GM19239 (cell line): ENCODE measurements around the gene PTPRN2.

ENCODE experiments used
- DNase-seq: peaks from one replicate; pipeline ENCODE4 v3.0.0; 2011; ENCODE audit warnings: low spot score; ENCODE audit not compliant: insufficient read length
- FAIRE-seq: peaks from 2 replicates; lab custom pipeline; 2011; peaks lifted over from hg19 to GRCh38; lab: Jason Lieb, UNC

The PTPRN2 gene

GRCh38 chr7:158603773-158604755 lies 16.4 kb upstream of the PTPRN2 start:
- FAIRE-seq: no peak
- no peak for DNase-seq

DNA sequence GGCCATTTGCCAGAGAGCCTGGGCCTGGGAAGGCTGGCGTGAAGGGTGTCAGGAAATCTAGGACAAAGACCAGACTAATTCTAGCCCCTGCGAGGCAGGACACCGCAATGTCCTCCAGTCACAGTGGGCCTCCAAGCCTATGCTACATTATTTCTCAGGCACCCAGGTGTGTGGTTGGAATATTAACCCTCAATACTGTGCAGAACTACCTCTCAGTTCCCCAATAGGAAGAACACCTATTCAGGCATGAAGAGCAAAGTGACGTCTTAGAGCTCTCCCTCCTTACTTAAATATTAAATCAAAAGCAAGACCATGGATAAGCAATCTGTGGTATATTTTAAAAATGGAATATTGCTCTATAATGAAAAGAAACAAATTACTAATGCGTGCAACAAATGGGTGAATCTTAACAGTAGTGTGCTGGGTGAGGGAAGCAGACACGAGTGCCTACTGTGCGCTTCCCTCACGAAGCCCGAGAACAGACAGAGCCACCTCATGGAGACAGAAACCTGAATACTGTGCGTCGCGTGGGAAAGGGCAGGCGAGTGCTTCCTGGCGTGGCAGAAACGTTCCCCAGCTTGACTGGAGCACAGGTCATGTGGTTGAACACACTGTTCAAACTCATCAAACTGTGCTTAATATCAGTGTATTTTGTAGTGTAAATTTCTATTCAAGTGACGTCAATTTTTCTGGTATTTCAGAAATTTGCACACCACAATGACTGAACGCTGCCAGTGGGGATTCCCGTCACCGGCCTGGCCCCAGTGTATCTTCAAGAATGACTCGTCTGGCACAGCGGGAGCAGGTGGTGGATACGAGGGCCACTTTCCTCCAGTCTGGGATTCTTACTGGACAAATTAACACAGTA lies 15.5 kb upstream of the PTPRN2 start:
- FAIRE-seq (no peak), DNase-seq (no peak)

DNA sequence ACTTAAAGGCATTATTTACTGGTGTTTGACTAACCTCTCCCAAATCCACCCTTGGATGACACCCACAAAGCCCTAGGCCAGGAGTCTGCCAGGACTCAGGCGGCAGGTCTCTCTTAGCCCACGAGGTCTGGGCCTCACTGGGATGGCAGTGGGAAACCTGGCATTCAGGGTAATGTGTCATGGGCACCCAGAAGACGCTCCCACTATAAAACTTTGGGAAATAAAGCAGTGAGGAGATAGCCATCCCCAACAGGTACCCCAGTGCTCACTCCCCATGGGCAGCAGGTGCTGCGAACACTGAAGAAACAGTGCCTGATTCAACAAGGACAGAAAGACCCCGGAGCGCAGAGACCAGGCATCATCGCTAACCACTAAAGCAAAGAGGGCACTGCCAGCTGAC lies 14.4 kb upstream of the PTPRN2 start:
- no peak for DNase-seq
- no peak for FAIRE-seq

- FAIRE-seq: no peak
- no peak for DNase-seq
These were observed 13.5 kb upstream of the PTPRN2 start for GRCh38 chr7:158601090-158601489.

GRCh38 chr7:158596745-158597144 lies 9.1 kb upstream of the PTPRN2 start:
- DNase-seq (no peak), FAIRE-seq (no peak)

DNA sequence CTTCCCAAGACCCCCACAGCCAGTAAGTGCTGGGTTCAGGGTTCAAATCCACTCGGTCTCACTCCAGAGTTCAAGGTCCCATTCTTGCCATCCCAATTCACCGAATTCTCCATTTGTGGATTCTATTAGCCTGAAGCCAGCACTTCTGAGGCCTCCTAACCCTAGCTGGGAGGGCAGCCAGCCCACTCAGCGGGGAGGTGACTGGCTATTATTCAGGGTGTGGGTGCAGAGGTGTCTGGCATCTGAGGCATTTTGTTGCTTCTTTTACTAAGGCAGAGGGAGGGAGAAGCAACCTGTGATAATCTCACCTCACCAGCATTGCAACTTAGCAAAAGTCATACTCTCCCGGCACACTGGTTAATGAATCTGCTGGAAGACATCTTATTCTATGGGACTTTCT lies 8.7 kb upstream of the PTPRN2 start:
- FAIRE-seq: no peak
- DNase-seq: no peak

DNA sequence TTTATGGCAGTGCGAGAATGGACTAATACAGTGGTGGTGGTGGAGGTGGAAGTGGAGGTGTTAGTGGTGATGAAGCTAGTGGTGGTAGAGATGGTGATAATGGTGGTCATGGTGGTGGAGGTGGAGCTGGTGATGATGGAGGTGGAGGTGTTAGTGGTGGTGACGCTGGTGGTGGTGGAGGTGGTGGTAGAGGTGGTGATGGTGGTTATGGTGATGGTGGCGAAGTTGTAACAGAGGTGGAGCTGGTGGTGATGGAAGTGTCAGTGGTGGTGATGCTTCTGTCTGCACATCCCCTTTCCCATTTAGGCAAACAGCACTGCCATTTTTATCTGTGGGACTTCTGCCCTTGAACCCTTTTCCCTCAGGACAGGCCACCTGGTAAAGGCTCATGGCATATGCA lies 7.4 kb upstream of the PTPRN2 start:
- no peak for DNase-seq
- no peak for FAIRE-seq

DNA sequence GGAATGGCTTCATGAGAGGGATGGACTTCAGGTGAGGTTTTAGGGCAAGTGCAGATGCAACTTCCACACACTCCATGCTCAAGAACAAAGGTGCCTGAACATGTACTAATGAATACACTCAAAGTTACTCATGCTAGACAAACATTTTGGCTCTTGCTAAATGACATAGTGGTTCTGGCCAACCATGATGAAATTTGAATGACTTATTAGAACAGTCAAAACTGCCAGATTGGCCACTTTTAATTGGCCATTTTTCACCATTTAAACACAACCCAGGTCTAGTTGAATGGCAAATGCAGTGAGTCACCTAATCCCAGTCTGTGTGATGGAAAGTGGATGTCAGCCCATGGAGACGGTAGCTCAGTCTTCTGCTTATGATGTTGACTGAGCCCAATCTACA lies 4.9 kb upstream of the PTPRN2 start:
- FAIRE-seq: no peak
- no peak for DNase-seq

DNA sequence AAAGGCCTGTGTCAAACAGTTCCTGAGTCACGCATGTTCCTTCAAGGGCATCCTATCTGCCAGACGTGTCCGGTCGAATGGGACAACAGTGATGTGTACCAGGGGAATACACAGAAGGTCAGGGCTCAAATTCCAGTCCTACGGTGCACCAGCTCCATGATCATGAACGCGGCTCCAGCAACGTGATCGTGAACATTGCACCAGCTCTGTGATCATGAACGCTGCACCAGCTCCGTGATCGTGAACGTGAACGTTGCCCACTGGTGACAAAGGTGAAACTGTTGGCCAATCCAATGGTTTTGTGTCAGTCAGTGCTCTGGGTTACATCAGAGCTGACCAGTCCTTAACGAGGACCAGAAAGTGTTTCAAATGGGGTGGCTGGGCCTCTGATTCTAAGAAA lies 4.3 kb upstream of the PTPRN2 start:
- FAIRE-seq (no peak), DNase-seq (no peak)

DNA sequence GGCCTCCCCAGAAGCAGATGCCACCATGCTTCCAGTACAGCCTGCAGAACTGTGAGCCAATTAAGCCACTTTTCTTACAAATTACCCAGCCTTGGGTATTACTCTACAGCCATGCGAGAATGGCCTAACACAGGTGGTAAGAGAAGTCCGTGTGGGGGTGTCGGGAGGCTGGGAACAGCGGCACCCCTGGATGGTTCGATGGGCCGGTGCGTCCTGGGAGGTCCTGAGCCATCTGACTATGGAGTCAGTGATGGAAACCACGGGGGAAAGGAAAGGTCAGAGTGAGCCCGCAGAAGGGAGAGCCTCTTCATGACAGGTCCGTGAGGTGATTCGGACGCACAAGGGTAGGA lies 2.5 kb upstream of the PTPRN2 start:
- DNase-seq: no peak
- FAIRE-seq: no peak

- no peak for DNase-seq
- no peak for FAIRE-seq
These were observed 2.0 kb upstream of the PTPRN2 start for GRCh38 chr7:158589653-158590052.

DNA sequence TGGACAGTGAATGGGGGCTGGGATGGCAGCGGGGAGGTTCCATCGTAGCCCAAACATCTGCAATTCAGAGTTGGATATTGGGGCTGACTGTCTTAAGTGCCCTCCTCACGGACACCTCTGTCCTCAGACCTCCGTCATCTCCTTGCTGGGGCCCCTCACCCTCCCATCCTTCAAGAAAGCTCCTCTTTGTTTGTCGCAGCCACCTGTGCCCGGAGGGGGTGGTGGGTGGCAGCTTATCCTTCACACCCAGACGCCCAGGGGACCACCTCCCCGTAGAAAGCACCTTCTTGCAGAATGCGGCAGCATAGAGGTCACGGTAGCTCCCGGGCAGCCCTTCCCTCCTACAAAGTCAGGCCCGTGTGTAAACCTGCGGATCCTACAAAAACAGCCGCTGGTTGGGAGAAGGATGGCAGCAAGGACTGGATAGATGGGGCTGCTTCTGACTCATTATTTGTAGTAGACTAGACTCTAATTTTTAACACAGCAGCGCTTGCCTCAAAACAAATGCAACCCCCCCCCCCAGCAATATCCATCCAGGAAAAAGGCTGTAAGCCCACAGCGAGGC lies 1.3 kb upstream of the PTPRN2 start:
- FAIRE-seq (no peak), DNase-seq (no peak)

- DNase-seq (no peak), FAIRE-seq (no peak)
These were observed 658 bp upstream of the PTPRN2 start for GRCh38 chr7:158588085-158588877.

- DNase-seq: no peak
- FAIRE-seq: no peak
These were observed 993 bp downstream of the PTPRN2 start for GRCh38 chr7:158586499-158587161.

GRCh38 chr7:158585721-158586498 lies 1.7 kb downstream of the PTPRN2 start:
- FAIRE-seq (no peak), DNase-seq (no peak)

DNA sequence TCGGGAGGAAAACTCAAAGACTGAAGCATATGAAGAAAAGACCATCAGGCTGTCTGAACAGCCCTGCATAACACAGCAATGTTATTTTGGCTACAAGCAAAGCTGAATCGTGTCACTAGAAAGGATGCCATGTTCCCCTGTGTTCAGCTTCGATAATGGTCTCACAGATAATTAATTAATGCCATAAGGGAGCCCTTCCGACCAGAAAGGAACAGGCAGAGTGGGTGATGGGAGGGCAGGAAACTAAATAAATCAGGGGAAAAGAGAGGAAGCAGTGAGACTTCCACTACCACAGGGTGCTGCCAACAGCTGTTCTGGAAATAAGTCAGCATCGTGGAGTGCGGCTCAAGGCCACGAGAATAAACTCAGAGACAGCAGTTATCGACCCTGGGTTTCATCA lies 3.2 kb downstream of the PTPRN2 start:
- FAIRE-seq: no peak
- DNase-seq: no peak

DNA sequence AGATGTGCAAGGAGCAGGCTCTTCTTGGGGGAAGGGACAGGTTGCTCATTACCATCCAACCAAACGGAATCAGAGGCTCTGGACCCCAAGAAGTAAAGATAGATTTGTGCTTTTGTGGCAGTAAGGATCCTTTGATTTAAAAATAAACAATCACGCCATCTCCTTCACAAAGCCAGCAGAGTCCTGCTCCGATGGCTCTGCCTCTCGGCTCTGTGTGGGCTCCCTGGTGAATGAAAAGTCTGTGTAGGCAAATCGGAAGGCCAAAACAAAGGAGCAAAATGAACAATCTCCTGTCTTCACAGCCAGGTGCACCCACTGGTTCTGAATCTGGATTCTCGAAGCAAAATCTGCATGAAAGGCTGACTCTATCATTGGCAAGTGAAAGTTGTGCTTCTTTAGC lies 3.8 kb downstream of the PTPRN2 start:
- DNase-seq (no peak), FAIRE-seq (no peak)

GRCh38 chr7:158583143-158583542 lies 4.5 kb downstream of the PTPRN2 start:
- no peak for DNase-seq
- no peak for FAIRE-seq

DNA sequence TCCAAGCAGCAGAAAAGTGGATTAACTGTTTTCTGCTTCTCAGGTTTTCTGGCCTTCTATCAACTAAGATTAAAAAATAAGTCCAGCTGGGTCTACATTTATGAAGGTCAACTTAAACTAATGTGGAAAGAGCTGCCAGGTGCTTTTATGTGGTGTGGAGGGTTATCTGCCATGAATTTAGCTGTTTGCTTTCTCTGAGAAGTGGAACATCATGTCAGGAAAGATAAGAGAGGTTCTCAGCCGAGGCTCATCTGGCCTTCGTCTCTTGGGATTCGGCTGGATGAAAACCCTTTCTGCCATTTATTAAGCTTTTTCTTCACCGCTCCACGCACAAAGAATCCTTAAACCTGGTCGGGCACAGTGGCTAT lies 5.5 kb downstream of the PTPRN2 start:
- no peak for FAIRE-seq
- no peak for DNase-seq
